Spleen (tissue), 11 donors: ENCODE results near the gene DUOXA2. TPM values are rescaled to one million over a fixed set of nuclear protein-coding genes. Genes with fewer than 3 reads are reported as not detected.

Experiments used
- DNase-seq: peaks from one replicate; pipeline ENCODE4 v3.0.0-alpha.2; 2020
- H3K27ac ChIP-seq, 8 donors: fragments of 200-600 bp; sonication (generic) in 7 of 8; 1 replicate in 4 of 8; 2 replicates in 4 of 8; pipeline versions ENCODE4 v1.5.0 to v1.8.0; 2016 to 2021; ENCODE audit warnings: inconsistent platforms in 4 of 8, mild to moderate bottlenecking in 4 of 8, moderate library complexity in 1 of 8
- H3K27me3 ChIP-seq, 7 donors: fragments of 200-600 bp; sonication (generic) in 6 of 7; replicated peaks in 1 of 7; 1 replicate in 4 of 7; 2 replicates in 3 of 7; pipeline versions ENCODE4 v1.5.0 to v1.8.0; 2016 to 2021; ENCODE audit warnings: inconsistent platforms in 3 of 7, mild to moderate bottlenecking in 1 of 7
- H3K36me3 ChIP-seq, 6 donors: fragments of 200-600 bp; sonication (generic) in 5 of 6; 1 replicate in 4 of 6; 2 replicates in 2 of 6; pipeline versions ENCODE4 v1.5.0 to v1.8.0; 2016 to 2021; ENCODE audit warnings: inconsistent platforms in 2 of 6
- H3K4me1 ChIP-seq, 6 donors: fragments of 200-600 bp; sonication (generic) in 5 of 6; 1 replicate in 3 of 6; 2 replicates in 3 of 6; pipeline versions ENCODE4 v1.5.0 to v1.8.0; 2016 to 2021; ENCODE audit warnings: inconsistent platforms in 3 of 6
- H3K4me3 ChIP-seq, 8 donors: fragments of 200-600 bp; sonication (generic) in 7 of 8; 1 replicate in 4 of 8; 2 replicates in 4 of 8; pipeline versions ENCODE4 v1.5.0 to v1.8.0; 2016 to 2021; ENCODE audit warnings: inconsistent platforms in 4 of 8, mild to moderate bottlenecking in 4 of 8, moderate library complexity in 2 of 8
- H3K9me3 ChIP-seq, 8 donors: fragments of 200-600 bp; sonication (generic) in 7 of 8; 1 replicate in 4 of 8; 2 replicates in 4 of 8; pipeline versions ENCODE4 v1.5.0 to v1.8.0; 2016 to 2021; ENCODE audit warnings: inconsistent platforms in 4 of 8
- CTCF ChIP-seq, 11 experiments: fragments of 200-600 bp in 7 of 11; fragments of 450-650 bp in 4 of 11; sonication (generic) in 4 of 11; IDR thresholded peaks in 8 of 11; conservative IDR thresholded peaks in 3 of 11; 1 replicate in 7 of 11; 2 replicates in 4 of 11; pipeline versions ENCODE4 v1.4.0 to v1.8.0; 2016 to 2021; ENCODE audit warnings: antibody characterized with exemption in 11 of 11, inconsistent platforms in 4 of 11, mild to moderate bottlenecking in 1 of 11
- POLR2A ChIP-seq, 3 donors: fragments of 450-650 bp; IDR thresholded peaks; one replicate each; pipeline ENCODE4 v1.5.1; 2017; ENCODE audit warnings: antibody characterized with exemption in 3 of 3, mild to moderate bottlenecking in 1 of 3
- POLR2AphosphoS5 ChIP-seq, 3 donors: sonication (generic); formaldehyde crosslinking; IDR thresholded peaks; one replicate each; pipeline ENCODE4 v1.5.1; 2017; ENCODE audit warnings: antibody characterized with exemption in 3 of 3
- WGBS, 5 donors: extraction: QIAGEN DNeasy Blood & Tissue Kit in 3 of 5; methylation state at CpG; one replicate each; pipeline versions ENCODE4 v1.1.5 to v1.1.7; 2013 to 2018; 5-methylcytosine and 5-hydroxymethylcytosine counted together
- intact Hi-C: fragments of 100-400 bp; cut with DNase I; formaldehyde crosslinking; loops from one replicate; pipeline ENCODE4 v1.15.0; 2023; ENCODE audit warnings: low total_unique reads
- polyA plus RNA-seq, 3 donors: library from polyadenylated mRNA; stranded (reverse); fragments of 200-250 nt; gene quantifications; one replicate each; pipeline ENCODE4 v1.2.1, GENCODE V29; 2013
- total RNA-seq, 7 donors: library from RNA; depleted of rRNA in 3 of 7; stranded (reverse); fragments of >200 nt in 3 of 7; fragmentation: NEBNext Ultra II Directional in 4 of 7; extraction: Animal tissue kit (Norgen Biotek cat#: 25700) in 4 of 7; gene quantifications; one replicate each; pipeline versions ENCODE4 v1.1.0 to v1.2.1, GENCODE V29; 2016 to 2021
- donor health status: healthy with polysubstance abuse.
- donor health status: DM: no; HTN: no; CAD: no; lungs with moderate emphysema.
- donor health status: DM: no; HTN: no; CAD: no.
- donor health status: Bipolar disorder and iron deficiency.
- donor health status: healthy.
- donor health status: DM: no; HTN: no; CAD: no.
- donor health status: DM: yes; HTN: yes; CAD: no.

The DUOXA2 gene
- total and polyA plus RNA-seq, 10 donors: 0.06 TPM; not detected in 9

GRCh38 chr15:45088801-45089711 lies 25.1 kb upstream of the DUOXA2 start:
- Histone ChIP-seq H3K9me3 (no peaks in the 10 kb centered on the region), H3K27ac (no peak overlapping the region), H3K27me3 (peaks cover 0 to 33% (median 0%) of the 10 kb centered on the region in 7 donors), H3K4me1 (no peaks in the 10 kb centered on the region), H3K4me3 (no peak overlapping the region), H3K36me3 (no peaks in the 10 kb centered on the region)
- intact Hi-C loops: no loop called here
- TF ChIP-seq POLR2A (IDR thresholded peaks at IDR 0.05) (no peak), POLR2AphosphoS5 (IDR thresholded peaks at IDR 0.05) (no peak), CTCF (IDR thresholded peaks at IDR 0.05 in 8 of 11, conservative IDR thresholded peaks at IDR 0.05 in 3 of 11) (no peak)
- DNase-seq: no peak
- 79 to 90% (median 87%) methylated on average over 10 of the region's 10 CpGs for WGBS, 5 donors

- DNase-seq: no peak
- no peak overlapping the region for H3K4me3 ChIP-seq
- peaks cover 0 to 33% (median 0%) of the 10 kb centered on the region in 7 donors for H3K27me3 ChIP-seq
- no peak overlapping the region for H3K27ac ChIP-seq
- H3K9me3 ChIP-seq: no peaks in the 10 kb centered on the region
- H3K36me3 ChIP-seq: no peaks in the 10 kb centered on the region
- H3K4me1 ChIP-seq: no peaks in the 10 kb centered on the region
- 40 to 64% (median 55%) methylated on average over 3 of the region's 3 CpGs for WGBS, 5 donors
- TF ChIP-seq POLR2AphosphoS5 (IDR thresholded peaks at IDR 0.05) (no peak), CTCF (IDR thresholded peaks at IDR 0.05 in 8 of 11, conservative IDR thresholded peaks at IDR 0.05 in 3 of 11) (no peak), POLR2A (IDR thresholded peaks at IDR 0.05) (no peak)
- intact Hi-C loops: no loop called here
Observed at GRCh38 chr15:45089712-45090373, 24.3 kb upstream of the DUOXA2 start.

GRCh38 chr15:45091161-45091560 lies 23.0 kb upstream of the DUOXA2 start:
- H3K27ac ChIP-seq: no peak overlapping the region
- intact Hi-C loops: no loop called here
- 58 to 69% (median 65%) methylated on average over 7 of the region's 7 CpGs for WGBS, 5 donors
- no peak for DNase-seq
- H3K4me1 ChIP-seq: no peaks in the 10 kb centered on the region
- no peak for TF ChIP-seq POLR2A (IDR thresholded peaks at IDR 0.05)
- no peak for TF ChIP-seq CTCF (IDR thresholded peaks at IDR 0.05 in 8 of 11, conservative IDR thresholded peaks at IDR 0.05 in 3 of 11)
- TF ChIP-seq POLR2AphosphoS5 (IDR thresholded peaks at IDR 0.05): no peak
- peaks cover 0 to 28% (median 0%) of the 10 kb centered on the region in 7 donors for H3K27me3 ChIP-seq
- no peaks in the 10 kb centered on the region for H3K36me3 ChIP-seq
- no peak overlapping the region for H3K4me3 ChIP-seq
- no peaks in the 10 kb centered on the region for H3K9me3 ChIP-seq

- no peaks in the 10 kb centered on the region for H3K4me1 ChIP-seq
- TF ChIP-seq POLR2AphosphoS5 (IDR thresholded peaks at IDR 0.05) (no peak), POLR2A (IDR thresholded peaks at IDR 0.05) (no peak), CTCF (IDR thresholded peaks at IDR 0.05 in 8 of 11, conservative IDR thresholded peaks at IDR 0.05 in 3 of 11) (no peak)
- H3K27ac ChIP-seq: no peak overlapping the region
- WGBS, 5 donors: 83 to 91% (median 84%) methylated on average over 2 of the region's 2 CpGs
- H3K4me3 ChIP-seq: no peak overlapping the region
- intact Hi-C loops: no loop called here
- no peak for DNase-seq
- no peaks in the 10 kb centered on the region for H3K9me3 ChIP-seq
- H3K36me3 ChIP-seq: no peaks in the 10 kb centered on the region
- peaks cover 0 to 24% (median 0%) of the 10 kb centered on the region in 7 donors for H3K27me3 ChIP-seq
Observed at GRCh38 chr15:45091576-45091975, 22.6 kb upstream of the DUOXA2 start.
